MCF 10A (cell line): Measurements from ENCODE around the gene RAPGEF5. TPM values are rescaled to one million over a fixed set of nuclear protein-coding genes. Genes with fewer than 3 reads are reported as not detected.

Experiments used
- BruUV-seq: library from RNA; stranded (reverse); fragments of 400-500 nt; replicated peaks from 2 replicates; lab custom pipeline; 2021; lab: Mats Ljungman, UMichigan
- CTCF ChIA-PET: fragments of 300-600 bp; sonication (Branson Sonifier 250); formaldehyde crosslinking; extraction: SDS; loops from one replicate; lab custom pipeline; 2021; ENCODE audit warnings: antibody characterized with exemption, inconsistent platforms; lab: Yijun Ruan, JAX
- POLR2A ChIA-PET: fragments of 300-600, 350-650 bp; sonication (Branson Sonifier 250); formaldehyde crosslinking; extraction: SDS; loops from one replicate; lab custom pipeline; 2020; ENCODE audit warnings: antibody characterized with exemption, inconsistent platforms; lab: Yijun Ruan, JAX
- DNase-seq: peaks from one replicate; pipeline ENCODE4 v3.0.0-alpha.2; 2018; ENCODE audit not compliant: unreplicated experiment
- H3K27ac Mint-ChIP-seq: one replicate; pipeline ENCODE4 v1.8.0; 2022; ENCODE audit warnings: mild to moderate bottlenecking, low read depth, mixed read lengths; ENCODE audit not compliant: unreplicated experiment
- H3K27me3 Mint-ChIP-seq: one replicate; pipeline ENCODE4 v1.8.0; 2022; ENCODE audit warnings: mixed read lengths; ENCODE audit not compliant: insufficient read depth, unreplicated experiment
- H3K36me3 Mint-ChIP-seq: one replicate; pipeline ENCODE4 v1.8.0; 2022; ENCODE audit warnings: mild to moderate bottlenecking, moderate library complexity, mixed read lengths; ENCODE audit not compliant: insufficient read depth, unreplicated experiment
- H3K4me1 Mint-ChIP-seq: one replicate; pipeline ENCODE4 v1.8.0; 2022; ENCODE audit warnings: mixed read lengths; ENCODE audit not compliant: insufficient read depth, unreplicated experiment
- H3K4me3 Mint-ChIP-seq: one replicate; pipeline ENCODE4 v1.8.0; 2022; ENCODE audit warnings: mild to moderate bottlenecking, moderate library complexity, mixed read lengths; ENCODE audit not compliant: unreplicated experiment
- H3K9me3 Mint-ChIP-seq: one replicate; pipeline ENCODE4 v1.8.0; 2022; ENCODE audit warnings: mixed read lengths; ENCODE audit not compliant: unreplicated experiment
- intact Hi-C: fragments of 100-400 bp; cut with micrococcal nuclease; formaldehyde crosslinking; loops from 2 replicates; pipeline ENCODE4 v1.14.1; 2022
- total RNA-seq: library from RNA; stranded (reverse); gene quantifications from 2 replicates; pipeline ENCODE4 v1.2.3, GENCODE V29; 2022
- TF ChIP-seq, protein P1 (sequence below): fragments of 200-600 bp; IDR thresholded peaks from one replicate; pipeline ENCODE4 v1.8.0; 2022; ENCODE audit warnings: antibody characterized with exemption, mild to moderate bottlenecking; ENCODE audit not compliant: unreplicated experiment

Gene RAPGEF5
- total RNA-seq, 1 experiment from 2014 or later = 1.9 TPM

- H3K27me3 Mint-ChIP-seq = no peaks in the 10 kb centered on the region
- POLR2A ChIA-PET = no interaction called here
- TF ChIP-seq, protein P1, sequence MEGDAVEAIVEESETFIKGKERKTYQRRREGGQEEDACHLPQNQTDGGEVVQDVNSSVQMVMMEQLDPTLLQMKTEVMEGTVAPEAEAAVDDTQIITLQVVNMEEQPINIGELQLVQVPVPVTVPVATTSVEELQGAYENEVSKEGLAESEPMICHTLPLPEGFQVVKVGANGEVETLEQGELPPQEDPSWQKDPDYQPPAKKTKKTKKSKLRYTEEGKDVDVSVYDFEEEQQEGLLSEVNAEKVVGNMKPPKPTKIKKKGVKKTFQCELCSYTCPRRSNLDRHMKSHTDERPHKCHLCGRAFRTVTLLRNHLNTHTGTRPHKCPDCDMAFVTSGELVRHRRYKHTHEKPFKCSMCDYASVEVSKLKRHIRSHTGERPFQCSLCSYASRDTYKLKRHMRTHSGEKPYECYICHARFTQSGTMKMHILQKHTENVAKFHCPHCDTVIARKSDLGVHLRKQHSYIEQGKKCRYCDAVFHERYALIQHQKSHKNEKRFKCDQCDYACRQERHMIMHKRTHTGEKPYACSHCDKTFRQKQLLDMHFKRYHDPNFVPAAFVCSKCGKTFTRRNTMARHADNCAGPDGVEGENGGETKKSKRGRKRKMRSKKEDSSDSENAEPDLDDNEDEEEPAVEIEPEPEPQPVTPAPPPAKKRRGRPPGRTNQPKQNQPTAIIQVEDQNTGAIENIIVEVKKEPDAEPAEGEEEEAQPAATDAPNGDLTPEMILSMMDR = no peak
- CTCF ChIA-PET = interaction anchor here (0.6 to 0.7 kb wide), 3 partner anchors 56 to 982 kb away, joined by 3 to 4 read pairs (median 3); no protein-coding TSS in a partner anchor
- BruUV-seq = no TSS peak
- DNase-seq = no peak
- H3K4me3 Mint-ChIP-seq = no peak overlapping the region
- intact Hi-C loops = no loop called here
- no peaks in the 10 kb centered on the region for H3K36me3 Mint-ChIP-seq
- no peak overlapping the region for H3K27ac Mint-ChIP-seq
- H3K9me3 Mint-ChIP-seq = no peaks in the 10 kb centered on the region
- H3K4me1 Mint-ChIP-seq = no peaks in the 10 kb centered on the region
These were observed 209.9 kb downstream of the RAPGEF5 start for GRCh38 chr7:22146961-22147512.

DNA sequence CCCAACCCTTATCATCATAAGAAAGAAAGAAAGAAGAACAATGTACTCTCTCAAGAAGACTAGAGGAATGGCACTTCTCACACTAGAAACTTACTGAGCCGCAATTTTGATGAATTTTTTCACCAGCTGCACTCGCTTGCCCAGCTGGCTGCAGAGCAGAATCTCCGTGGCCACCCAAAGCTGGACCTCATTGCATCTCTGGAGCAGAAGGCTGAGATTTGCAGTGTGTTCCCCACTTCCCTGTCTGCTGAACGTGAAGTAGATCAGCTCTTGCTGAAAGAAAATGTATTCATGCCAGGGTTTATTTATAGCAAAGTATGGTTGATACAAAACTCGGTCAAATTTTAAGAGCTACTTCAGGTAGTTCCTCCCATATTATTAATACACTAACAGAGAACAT is 212.0 kb downstream of the RAPGEF5 start:
- Mint-ChIP-seq H3K4me3 (no peak overlapping the region), H3K36me3 (no peaks in the 10 kb centered on the region), H3K27ac (no peak overlapping the region), H3K4me1 (no peaks in the 10 kb centered on the region), H3K9me3 (no peaks in the 10 kb centered on the region), H3K27me3 (no peaks in the 10 kb centered on the region)
- no TSS peak for BruUV-seq
- POLR2A ChIA-PET = no interaction called here
- TF ChIP-seq, protein P1 = no peak
- intact Hi-C loops = no loop called here
- CTCF ChIA-PET = interaction anchor here (0.6 to 1.5 kb wide), 3 partner anchors 35 to 344 kb away, joined by 3 to 6 read pairs (median 3); no protein-coding TSS in a partner anchor
- DNase-seq = no peak

- no peak overlapping the region for H3K4me3 Mint-ChIP-seq
- DNase-seq = no peak
- H3K27me3 Mint-ChIP-seq = no peaks in the 10 kb centered on the region
- ChIA-PET POLR2A (interaction anchor here (0.9 kb wide), 1 partner anchor 8 kb away, joined by 4 read pairs; no protein-coding TSS in a partner anchor), CTCF (interaction anchor here (0.6 kb wide), 2 partner anchors 9 to 117 kb away, joined by 3 read pairs; no protein-coding TSS in a partner anchor)
- no TSS peak for BruUV-seq
- H3K4me1 Mint-ChIP-seq = no peaks in the 10 kb centered on the region
- intact Hi-C loops = no loop called here
- TF ChIP-seq, protein P1 = no peak
- H3K9me3 Mint-ChIP-seq = no peaks in the 10 kb centered on the region
- no peaks in the 10 kb centered on the region for H3K36me3 Mint-ChIP-seq
- H3K27ac Mint-ChIP-seq = no peak overlapping the region
These were observed 213.5 kb downstream of the RAPGEF5 start for GRCh38 chr7:22143491-22143890.

DNA sequence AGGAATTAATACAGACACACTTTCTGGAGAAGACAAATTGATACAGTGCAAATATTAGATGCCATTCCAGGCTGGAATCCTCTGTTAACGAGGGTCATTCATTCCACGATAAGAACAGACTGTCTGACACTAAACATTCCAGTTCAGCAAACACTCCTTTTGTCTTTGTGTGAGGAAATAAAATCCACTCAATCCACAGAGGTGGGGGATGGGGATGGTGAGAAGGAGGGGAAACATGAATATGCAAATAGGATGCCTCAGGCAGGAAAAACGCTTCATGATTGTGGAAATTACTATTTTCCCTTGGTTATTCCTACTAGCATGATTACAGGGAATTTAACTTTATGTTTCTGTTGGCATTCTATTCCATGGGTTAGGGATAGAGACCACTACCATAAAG is 214.4 kb downstream of the RAPGEF5 start:
- no peaks in the 10 kb centered on the region for H3K9me3 Mint-ChIP-seq
- intact Hi-C loops = no loop called here
- no peaks in the 10 kb centered on the region for H3K4me1 Mint-ChIP-seq
- DNase-seq = no peak
- H3K36me3 Mint-ChIP-seq = no peaks in the 10 kb centered on the region
- ChIA-PET POLR2A (interaction anchor here (0.8 kb wide), 1 partner anchor 9 kb away, joined by 5 read pairs; no protein-coding TSS in a partner anchor), CTCF (interaction anchor here (0.6 kb wide), 1 partner anchor 116 kb away, joined by 3 read pairs; no protein-coding TSS in a partner anchor)
- TF ChIP-seq, protein P1 = no peak
- H3K27me3 Mint-ChIP-seq = no peaks in the 10 kb centered on the region
- no TSS peak for BruUV-seq
- H3K4me3 Mint-ChIP-seq = no peak overlapping the region
- H3K27ac Mint-ChIP-seq = no peak overlapping the region
